ENCODE data around the gene PBX4.

- TF ChIP-seq GATA2 (IDR thresholded peaks at IDR 0.05; ENCODE audit: low read depth, low read length) = no peak
- TF ChIP-seq GATA3 (IDR thresholded peaks at IDR 0.05; ENCODE audit: low read depth, low read length) = no peak
Observed at GRCh38 chr19:19630426-19630825, 11.9 kb upstream of the PBX4 start.

All from SH-SY5Y (cell line).